ENCODE results near the gene RND1.

DNA sequence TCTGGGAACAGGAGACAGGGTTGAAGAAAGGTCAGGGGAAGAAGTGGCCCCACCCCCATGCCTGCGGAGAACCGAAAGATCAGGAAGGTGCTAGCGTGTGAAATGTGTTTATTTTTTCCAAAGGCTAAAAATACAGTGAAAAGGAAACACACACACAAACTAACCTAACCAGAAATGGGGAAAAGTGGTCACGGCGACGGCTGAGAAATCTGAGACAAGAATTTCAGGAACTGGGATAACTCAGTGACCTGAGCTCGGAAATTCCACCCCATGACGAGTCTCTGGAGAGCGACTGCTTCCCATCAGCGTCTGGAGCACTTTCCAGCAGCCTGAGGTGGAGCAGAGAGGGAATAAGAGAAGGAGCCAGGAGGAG is 16.6 kb upstream of the RND1 start:
- TF ChIP-seq, protein P1, sequence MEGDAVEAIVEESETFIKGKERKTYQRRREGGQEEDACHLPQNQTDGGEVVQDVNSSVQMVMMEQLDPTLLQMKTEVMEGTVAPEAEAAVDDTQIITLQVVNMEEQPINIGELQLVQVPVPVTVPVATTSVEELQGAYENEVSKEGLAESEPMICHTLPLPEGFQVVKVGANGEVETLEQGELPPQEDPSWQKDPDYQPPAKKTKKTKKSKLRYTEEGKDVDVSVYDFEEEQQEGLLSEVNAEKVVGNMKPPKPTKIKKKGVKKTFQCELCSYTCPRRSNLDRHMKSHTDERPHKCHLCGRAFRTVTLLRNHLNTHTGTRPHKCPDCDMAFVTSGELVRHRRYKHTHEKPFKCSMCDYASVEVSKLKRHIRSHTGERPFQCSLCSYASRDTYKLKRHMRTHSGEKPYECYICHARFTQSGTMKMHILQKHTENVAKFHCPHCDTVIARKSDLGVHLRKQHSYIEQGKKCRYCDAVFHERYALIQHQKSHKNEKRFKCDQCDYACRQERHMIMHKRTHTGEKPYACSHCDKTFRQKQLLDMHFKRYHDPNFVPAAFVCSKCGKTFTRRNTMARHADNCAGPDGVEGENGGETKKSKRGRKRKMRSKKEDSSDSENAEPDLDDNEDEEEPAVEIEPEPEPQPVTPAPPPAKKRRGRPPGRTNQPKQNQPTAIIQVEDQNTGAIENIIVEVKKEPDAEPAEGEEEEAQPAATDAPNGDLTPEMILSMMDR (IDR thresholded peaks at IDR 0.05; ENCODE audit: insufficient read depth, low read depth, low read length): no peak
- no peak for TF ChIP-seq EZH2 (IDR thresholded peaks at IDR 0.05; ENCODE audit: insufficient read depth, low read length)

Measured in astrocyte (in vitro differentiated cells and primary cell).